DND-41 (cell line): Measurements from ENCODE around the gene SLCO2A1.

Experiments
- ATAC-seq: fragments of 200-7000 bp; cut with Tn5 transposase; 3 replicates; pipeline ENCODE4 v1.9.1; 2021; ENCODE audit warnings: low read depth; ENCODE audit not compliant: insufficient read depth
- DNase-seq: peaks from one replicate; pipeline ENCODE4 v3.0.0-alpha.2; 2020
- H2AFZ ChIP-seq: 2 replicates; pipeline ENCODE4 v1.6.0; 2012; ENCODE audit warnings: low read depth, low read length
- H3K27ac ChIP-seq: 2 replicates; pipeline ENCODE4 v1.5.1; 2012; ENCODE audit warnings: low read length, inconsistent platforms
- H3K27me3 ChIP-seq: fragments of 200-600 bp; sonication (generic); 2 replicates; pipeline ENCODE4 v1.6.0; 2012; ENCODE audit warnings: low read length, mild to moderate bottlenecking, inconsistent platforms; ENCODE audit not compliant: insufficient read depth, poor library complexity
- H3K36me3 ChIP-seq: 2 replicates; pipeline ENCODE4 v1.5.1; 2012; ENCODE audit warnings: low read length, inconsistent platforms; ENCODE audit not compliant: insufficient read depth
- H3K4me1 ChIP-seq: 2 replicates; pipeline ENCODE4 v1.5.1; 2012; ENCODE audit warnings: mild to moderate bottlenecking, low read length; ENCODE audit not compliant: insufficient read depth
- H3K4me2 ChIP-seq: 2 replicates; pipeline ENCODE4 v1.6.0; 2012; ENCODE audit warnings: mild to moderate bottlenecking, moderate library complexity, low read length, inconsistent platforms; ENCODE audit not compliant: insufficient read depth
- H3K4me3 ChIP-seq, 2 experiments: fragments of 200-600 bp in 1 of 2; shearing (Covaris generic) in 1 of 2; 2 replicates each; pipeline ENCODE4 v1.5.1; 2012 to 2016; ENCODE audit warnings: inconsistent platforms in 2 of 2, low read length in 2 of 2, mild to moderate bottlenecking in 2 of 2, low read depth in 1 of 2, moderate library complexity in 1 of 2
- H3K79me2 ChIP-seq: 2 replicates; pipeline ENCODE4 v1.6.0; 2012; ENCODE audit warnings: low read length, inconsistent platforms; ENCODE audit not compliant: insufficient read depth
- H3K9ac ChIP-seq: 2 replicates; pipeline ENCODE4 v1.6.0; 2012; ENCODE audit warnings: low read depth, mild to moderate bottlenecking, inconsistent platforms, low read length, moderate library complexity
- H3K9me3 ChIP-seq: 2 replicates; pipeline ENCODE4 v1.5.1; 2012; ENCODE audit warnings: low read length, moderate library complexity, mild to moderate bottlenecking, inconsistent platforms; ENCODE audit not compliant: insufficient read depth, severe bottlenecking
- H4K20me1 ChIP-seq: 2 replicates; pipeline ENCODE4 v1.6.0; 2012; ENCODE audit warnings: low read length; ENCODE audit not compliant: insufficient read depth
- CTCF ChIP-seq: IDR thresholded peaks from 2 replicates; pipeline ENCODE4 v1.5.1; 2012; ENCODE audit warnings: borderline replicate concordance, low read length, moderate library complexity, mild to moderate bottlenecking; ENCODE audit not compliant: poor library complexity, severe bottlenecking; ENCODE audit errors: extremely low read depth
- EZH2 ChIP-seq: IDR thresholded peaks from 3 replicates; pipeline ENCODE4 v1.6.1; 2012; ENCODE audit warnings: borderline replicate concordance, low read depth, mild to moderate bottlenecking, moderate library complexity, low read length, inconsistent platforms; ENCODE audit not compliant: severe bottlenecking

Gene SLCO2A1

GRCh38 chr3:134077649-134078161 is 48.0 kb upstream of the SLCO2A1 start:
- H3K4me1 ChIP-seq, result no peaks in the 10 kb centered on the region
- H3K79me2 ChIP-seq, result no peaks in the 10 kb centered on the region
- no peaks in the 10 kb centered on the region for H4K20me1 ChIP-seq
- no peaks in the 10 kb centered on the region for H3K27me3 ChIP-seq
- ATAC-seq (no peak), DNase-seq (no peak)
- H3K4me3 ChIP-seq, result no peak overlapping the region
- no peak overlapping the region for H3K4me2 ChIP-seq
- no peak overlapping the region for H3K27ac ChIP-seq
- H3K9me3 ChIP-seq, result no peaks in the 10 kb centered on the region
- H3K36me3 ChIP-seq, result no peaks in the 10 kb centered on the region
- no peak overlapping the region for H2AFZ ChIP-seq
- H3K9ac ChIP-seq, result no peak overlapping the region
- TF ChIP-seq CTCF, result no peak
- no peak for TF ChIP-seq EZH2

DNA sequence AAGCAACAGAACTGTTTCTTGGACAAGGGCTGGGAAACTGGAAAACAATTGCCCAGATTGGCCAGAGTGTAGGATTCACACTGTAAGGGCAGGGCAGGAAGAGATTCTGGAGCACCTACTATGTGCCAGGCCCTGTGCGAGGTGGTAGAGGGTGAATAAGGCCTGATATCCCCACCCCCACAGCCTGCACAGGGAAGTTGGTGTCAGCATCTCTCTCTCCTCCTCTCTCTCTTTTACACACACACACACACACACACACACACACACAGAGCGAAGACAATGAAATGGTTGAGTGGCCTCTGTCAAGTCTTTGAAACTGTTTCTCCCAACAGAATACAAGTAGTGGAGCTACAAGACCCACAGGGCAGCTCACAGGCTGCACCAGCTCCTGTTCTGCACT is 47.1 kb upstream of the SLCO2A1 start:
- TF ChIP-seq EZH2, result no peak
- no peak for TF ChIP-seq CTCF

DNA sequence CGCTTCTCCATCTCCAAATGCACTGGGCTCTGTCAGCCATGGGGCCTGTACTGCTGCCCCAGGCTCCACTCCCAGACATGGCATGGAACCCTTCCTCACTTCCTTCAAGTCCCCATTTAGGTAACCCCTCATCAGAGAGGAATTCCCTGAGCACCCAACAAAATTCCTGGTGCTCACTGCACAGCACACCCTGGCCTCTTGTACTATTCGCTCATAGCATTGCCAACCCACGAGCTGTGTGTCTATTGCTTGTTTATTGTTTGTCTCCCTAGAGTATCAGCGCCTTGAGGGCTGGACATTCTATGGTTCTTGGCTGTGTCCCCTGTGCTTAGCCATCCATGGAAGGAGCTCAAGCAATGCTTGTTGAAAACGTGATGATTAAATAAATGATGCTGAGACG is 46.1 kb upstream of the SLCO2A1 start:
- H3K36me3 ChIP-seq, result no peaks in the 10 kb centered on the region
- TF ChIP-seq CTCF, result no peak
- no peak for TF ChIP-seq EZH2
- no peaks in the 10 kb centered on the region for H4K20me1 ChIP-seq

More for the DNA sequence above, 47.1 kb upstream of the SLCO2A1 start:
- H3K9me3 ChIP-seq, result no peaks in the 10 kb centered on the region
- H3K79me2 ChIP-seq, result no peaks in the 10 kb centered on the region
- ATAC-seq, result no peak
- no peak overlapping the region for H3K27ac ChIP-seq
- no peaks in the 10 kb centered on the region for H4K20me1 ChIP-seq
- no peak overlapping the region for H3K4me2 ChIP-seq
- no peaks in the 10 kb centered on the region for H3K36me3 ChIP-seq
- no peaks in the 10 kb centered on the region for H3K27me3 ChIP-seq
- no peak overlapping the region for H3K9ac ChIP-seq
- no peak overlapping the region for H2AFZ ChIP-seq
- no peak overlapping the region for H3K4me3 ChIP-seq
- DNase-seq, result no peak
- no peaks in the 10 kb centered on the region for H3K4me1 ChIP-seq

GRCh38 chr3:134075568-134075825 is 45.8 kb upstream of the SLCO2A1 start:
- DNase-seq (no peak), ATAC-seq (no peak)
- Histone ChIP-seq H4K20me1 (no peaks in the 10 kb centered on the region), H3K9ac (no peak overlapping the region), H3K9me3 (no peaks in the 10 kb centered on the region), H3K36me3 (no peaks in the 10 kb centered on the region), H3K27me3 (no peaks in the 10 kb centered on the region), H3K27ac (no peak overlapping the region), H3K79me2 (no peaks in the 10 kb centered on the region), H3K4me2 (no peak overlapping the region), H3K4me3 (no peak overlapping the region), H3K4me1 (no peaks in the 10 kb centered on the region), H2AFZ (no peak overlapping the region)
- TF ChIP-seq CTCF (no peak), EZH2 (no peak)

More for the DNA sequence above, 46.1 kb upstream of the SLCO2A1 start:
- H3K27me3 ChIP-seq, result no peaks in the 10 kb centered on the region
- no peaks in the 10 kb centered on the region for H3K9me3 ChIP-seq
- H2AFZ ChIP-seq, result no peak overlapping the region
- DNase-seq (no peak), ATAC-seq (no peak)
- H3K4me2 ChIP-seq, result no peak overlapping the region
- H3K4me3 ChIP-seq, result no peak overlapping the region
- no peak overlapping the region for H3K9ac ChIP-seq
- no peak overlapping the region for H3K27ac ChIP-seq
- no peaks in the 10 kb centered on the region for H3K4me1 ChIP-seq
- no peaks in the 10 kb centered on the region for H3K79me2 ChIP-seq
